Kidney tubule cell (primary cell): ENCODE data around the gene PRKG2.
A peak's percentile ranks its signal among the peaks of the same experiment; 100 is the strongest.

ENCODE experiments used
- DNase-seq: peaks from one replicate; pipeline ENCODE4 v3.0.0-alpha.2; 2018; ENCODE audit warnings: low spot score

PRKG2 gene

GRCh38 chr4:81153714-81154323 is 61.2 kb downstream of the PRKG2 start:
- DNase-seq: peak; percentile 15

DNA sequence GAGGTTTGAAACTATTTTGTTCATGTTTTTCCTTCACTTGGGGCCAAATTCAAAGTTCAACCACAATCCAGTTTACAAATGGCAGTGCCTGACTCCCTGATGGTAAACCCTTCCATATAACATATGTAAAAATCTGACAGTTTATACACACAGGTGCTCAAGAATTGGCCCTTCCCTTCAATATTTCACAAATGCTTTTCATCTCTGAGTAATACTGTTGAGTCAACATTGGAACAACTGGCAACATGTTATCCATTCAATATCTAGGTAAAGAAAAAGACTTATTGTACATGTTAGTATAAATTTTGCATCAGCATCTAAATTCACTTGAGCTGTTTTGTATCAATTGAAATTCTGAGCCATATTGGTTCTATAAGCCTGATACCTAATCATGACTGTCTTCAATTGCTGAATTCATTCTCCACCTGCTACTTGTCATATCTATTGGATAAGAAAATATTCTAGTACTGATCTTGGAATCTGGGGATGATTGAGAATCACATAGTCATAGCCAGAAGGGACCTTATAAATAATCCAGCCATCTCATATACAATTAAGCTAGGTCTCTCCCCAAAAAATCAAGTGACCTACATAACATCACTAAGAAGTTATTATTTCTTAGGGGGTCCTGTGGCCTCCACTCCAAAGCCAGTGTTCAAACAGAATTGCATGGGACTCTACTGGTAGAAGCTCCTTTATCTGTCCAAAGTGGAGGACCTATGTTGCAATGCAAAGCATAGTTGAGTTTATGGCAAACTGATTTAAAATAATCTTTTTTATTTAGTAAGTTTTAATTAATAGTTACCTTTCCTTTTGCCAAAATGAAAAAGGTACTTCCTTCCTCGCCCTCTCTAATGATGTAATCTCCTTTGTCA is 61.9 kb downstream of the PRKG2 start:
- no peak for DNase-seq

DNA sequence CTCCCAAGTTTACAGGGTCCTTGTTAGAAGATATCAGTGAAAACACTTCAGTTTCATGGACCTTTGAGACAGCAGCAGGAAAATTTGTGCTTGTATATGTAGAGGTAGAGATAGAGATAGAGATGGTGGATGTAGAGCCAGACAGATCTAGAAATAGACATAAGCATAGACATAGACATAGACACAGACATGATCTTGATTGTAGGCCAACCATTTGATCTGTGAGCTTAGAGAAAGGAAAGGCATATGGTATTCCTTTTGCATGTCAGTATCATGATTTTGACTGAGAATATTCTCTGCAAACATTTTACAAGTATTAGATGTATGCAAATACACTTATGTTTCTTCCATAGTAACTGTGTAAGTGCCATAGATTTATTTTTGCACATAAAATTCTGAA is 65.0 kb downstream of the PRKG2 start:
- no peak for DNase-seq

DNA sequence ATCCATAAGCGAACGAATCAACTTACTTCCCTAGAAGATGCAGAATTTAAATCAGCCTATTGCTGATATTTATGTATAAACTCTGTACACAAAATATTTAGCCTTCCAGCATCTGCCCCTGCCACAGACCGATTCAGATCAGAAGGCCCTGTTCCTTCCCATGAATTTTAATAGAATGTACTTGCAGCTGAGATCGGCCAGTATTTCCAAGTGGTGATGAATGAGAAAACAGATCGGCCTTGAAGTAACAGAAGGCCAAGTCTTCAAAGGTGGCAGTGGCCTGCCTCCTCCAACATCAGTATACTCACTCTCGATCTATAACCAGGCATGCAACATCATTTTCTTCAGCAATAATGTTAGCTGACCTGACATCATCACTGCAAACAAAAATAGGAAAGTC is 66.4 kb downstream of the PRKG2 start:
- no peak for DNase-seq

DNA sequence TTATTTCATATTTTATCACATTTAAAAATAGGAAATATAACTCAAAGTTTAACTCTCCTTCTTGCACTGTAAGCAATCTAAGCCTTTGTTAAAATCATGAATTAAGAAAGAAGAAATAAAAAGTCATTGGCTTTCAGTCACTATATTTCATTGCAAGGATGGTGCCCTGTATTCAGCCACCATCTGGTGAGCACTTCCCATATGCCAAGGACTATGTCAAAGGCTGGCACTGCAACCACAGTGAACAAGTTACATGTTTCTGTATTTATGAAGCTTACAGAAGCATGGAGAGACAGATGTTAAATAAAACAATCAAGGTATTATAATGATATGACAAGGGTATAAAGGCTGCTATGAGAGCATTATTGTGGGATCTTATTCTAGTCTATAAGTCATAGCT is 68.6 kb downstream of the PRKG2 start:
- DNase-seq: no peak

- DNase-seq: no peak
Observed at GRCh38 chr4:81143183-81143582, 71.8 kb downstream of the PRKG2 start.

DNA sequence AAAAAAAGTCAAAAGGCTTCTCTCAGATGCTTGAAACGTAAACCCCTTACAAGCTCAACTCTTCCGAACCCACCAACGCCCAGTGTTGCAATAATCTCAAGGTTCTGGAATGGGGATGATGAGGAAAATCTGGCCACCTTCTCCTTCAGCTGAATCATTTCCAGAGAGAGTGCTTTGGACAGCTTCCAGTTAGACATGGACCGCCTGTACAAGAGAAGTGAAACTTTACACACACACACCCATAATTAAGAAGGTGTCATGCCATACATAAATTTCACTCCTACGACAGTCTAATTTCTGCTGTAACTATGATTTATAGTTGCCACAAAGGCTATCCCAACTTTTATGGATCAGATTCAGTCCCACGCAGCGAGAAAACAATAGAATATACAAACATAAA is 72.3 kb downstream of the PRKG2 start:
- DNase-seq: no peak

DNA sequence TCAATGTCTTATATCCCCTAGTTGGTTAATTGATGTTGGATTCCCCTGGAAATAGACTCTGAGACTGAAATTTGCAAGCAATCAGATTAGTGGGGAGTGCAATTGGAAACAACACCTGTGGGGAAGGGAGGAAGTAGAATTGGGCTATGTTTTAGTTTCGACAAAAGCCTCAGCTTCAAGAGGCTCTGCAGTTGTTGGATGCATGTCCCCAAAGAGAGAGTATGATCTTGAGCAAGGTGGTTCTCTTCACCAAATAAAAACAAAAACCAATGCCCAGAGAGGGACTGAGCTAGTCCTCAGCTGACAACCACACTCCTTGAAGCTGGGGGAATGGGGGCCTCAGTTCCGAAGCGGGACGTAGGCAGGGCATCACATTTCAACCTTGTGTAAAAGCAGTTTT is 77.1 kb downstream of the PRKG2 start:
- DNase-seq: no peak

DNA sequence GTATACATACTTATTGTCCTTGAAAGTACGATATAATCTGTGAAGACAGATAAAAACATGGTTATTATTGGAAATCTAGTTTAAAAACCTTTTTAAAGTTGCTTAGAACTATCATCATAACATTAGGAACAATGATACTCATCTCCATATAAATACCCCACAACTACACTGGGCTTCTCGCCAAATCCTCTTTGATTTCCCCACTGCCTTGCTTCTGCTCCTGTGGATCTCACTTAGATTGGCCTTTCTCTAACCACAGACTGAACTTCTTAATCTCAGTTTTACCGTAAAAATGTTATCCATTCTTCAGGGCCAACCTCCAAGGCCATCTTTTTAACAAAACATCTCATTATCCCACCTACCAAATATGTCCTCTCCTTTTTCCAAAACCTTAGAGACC is 77.6 kb downstream of the PRKG2 start:
- no peak for DNase-seq

DNA sequence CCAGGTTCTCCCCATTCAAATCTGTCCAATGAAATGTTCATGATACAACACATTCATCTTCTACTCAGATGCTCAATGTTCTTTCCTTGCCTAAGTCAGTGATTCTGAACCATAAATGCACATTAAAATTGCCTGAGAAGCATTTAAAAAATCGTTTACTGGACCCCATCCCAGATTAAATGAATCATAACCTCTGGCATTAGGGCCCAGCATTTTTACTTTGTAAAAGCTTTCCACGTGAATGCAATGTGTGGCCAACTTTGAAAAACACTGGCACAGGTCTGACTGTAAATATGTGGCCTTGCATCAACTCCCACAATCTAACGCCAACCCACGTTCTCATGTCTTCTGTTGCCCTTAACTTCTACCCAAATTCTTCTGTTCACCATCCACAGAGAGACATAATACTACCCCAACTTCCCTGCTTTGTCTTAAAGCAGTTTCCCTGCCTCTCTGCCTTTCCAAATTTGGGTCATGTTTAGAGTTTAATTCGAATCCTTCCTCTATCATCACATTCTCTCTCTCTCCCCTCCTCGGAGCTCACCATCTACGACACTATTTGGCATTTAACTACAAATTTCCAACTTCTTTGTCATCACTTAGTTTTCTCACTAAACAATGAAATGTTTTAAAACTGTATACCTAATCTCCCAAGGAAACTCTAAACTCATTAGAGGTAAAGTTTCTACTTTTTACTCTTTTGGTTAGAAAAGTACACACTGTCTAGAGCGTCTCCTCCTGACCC is 78.7 kb downstream of the PRKG2 start:
- DNase-seq: no peak

- DNase-seq: no peak
Observed at GRCh38 chr4:81135501-81135900, 79.5 kb downstream of the PRKG2 start.

DNA sequence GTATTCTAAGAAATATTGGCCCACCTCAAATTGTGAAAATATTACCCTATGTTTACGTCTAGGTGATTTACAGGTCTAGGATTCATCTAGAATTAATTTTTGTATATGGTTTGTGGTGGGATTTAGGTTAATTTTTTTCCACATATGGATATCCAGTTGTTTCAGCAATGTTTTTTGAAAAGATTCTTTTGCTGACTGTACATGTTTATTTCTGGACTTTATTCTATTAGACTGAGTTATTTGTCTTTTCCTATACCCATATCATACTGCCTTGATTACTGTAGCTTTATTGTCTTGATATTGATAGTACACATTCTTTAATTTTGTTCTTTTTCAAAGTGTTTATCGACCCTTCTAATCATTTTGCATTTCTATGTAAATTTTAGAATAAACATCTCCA is 83.5 kb downstream of the PRKG2 start:
- DNase-seq: no peak

DNA sequence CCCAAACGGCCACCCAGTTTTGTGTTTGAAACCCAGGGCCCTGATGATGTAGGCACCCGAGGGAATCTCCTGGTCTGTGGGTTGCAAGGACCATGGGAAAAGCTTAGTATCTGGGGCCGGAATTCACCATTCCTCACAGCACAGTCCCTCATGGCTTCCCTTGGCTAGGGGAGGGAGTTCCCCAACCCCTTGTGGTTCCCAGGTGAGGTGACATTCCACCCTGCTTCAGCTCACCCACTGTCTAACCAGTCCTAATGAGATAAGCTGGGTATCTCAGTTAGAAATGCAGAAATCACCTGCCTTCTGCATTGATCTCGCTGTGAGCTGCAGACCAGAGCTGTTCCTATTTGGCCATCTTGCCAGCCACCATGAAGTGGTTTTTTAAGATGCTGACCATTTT is 84.0 kb downstream of the PRKG2 start:
- DNase-seq: no peak

DNA sequence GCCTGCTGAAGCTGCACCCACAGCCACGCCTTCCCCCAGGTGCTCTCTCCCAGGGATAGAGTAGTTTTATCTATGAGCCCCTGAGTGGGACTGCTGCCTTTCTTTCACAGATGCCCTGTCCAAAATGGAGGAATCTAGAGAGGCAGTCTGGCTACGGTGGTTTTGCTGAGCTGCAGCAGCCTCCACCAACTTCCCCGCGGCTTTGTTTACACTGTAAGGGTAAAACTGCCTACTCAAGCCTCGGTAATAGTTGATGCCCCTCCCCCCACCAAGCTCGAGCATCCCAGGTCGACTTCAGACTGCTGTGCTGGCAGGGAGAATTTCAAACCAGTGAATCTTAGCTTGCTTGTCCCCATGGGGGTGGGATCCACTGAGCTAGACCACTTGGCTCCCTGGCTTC is 84.5 kb downstream of the PRKG2 start:
- DNase-seq: no peak

GRCh38 chr4:81120055-81120454 is 95.0 kb downstream of the PRKG2 start:
- no peak for DNase-seq

DNA sequence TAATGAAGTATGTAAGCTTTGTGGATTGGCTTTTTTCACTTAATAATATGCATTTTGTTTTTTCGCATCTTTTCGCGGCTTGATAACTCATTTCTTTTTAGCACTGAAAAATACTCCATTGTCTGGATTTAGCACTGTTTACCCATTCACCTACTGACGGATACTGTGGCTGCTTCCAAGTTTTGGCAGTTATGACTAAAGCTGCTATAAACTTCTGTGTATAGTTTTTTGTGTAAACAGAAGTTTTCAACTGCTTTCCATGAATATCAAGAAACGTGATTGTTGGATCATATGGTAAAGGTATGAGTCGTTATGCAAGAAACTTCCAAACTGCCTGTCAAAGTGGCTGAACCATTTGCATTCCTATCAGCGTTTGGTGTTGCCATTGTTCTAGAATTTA is 96.9 kb downstream of the PRKG2 start:
- DNase-seq: no peak

DNA sequence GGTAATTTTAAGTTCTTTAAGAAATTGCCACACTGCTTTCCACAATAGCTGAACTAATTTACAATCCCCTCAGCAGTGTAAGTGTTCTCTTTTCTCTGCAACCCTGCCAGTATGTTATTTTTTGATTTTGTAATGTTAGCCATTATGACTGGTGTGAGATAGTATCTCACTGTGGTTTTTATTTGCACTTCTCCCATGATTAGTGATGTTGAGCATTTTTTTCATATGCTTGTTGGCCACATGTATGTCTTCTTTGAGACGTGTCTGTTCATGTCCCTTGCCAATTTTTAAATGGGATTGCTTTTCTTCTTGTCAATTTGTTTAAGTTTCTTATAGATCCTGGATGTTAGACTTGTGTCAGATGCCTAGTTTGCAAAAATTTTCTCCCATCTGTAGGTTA is 98.5 kb downstream of the PRKG2 start:
- no peak for DNase-seq

DNA sequence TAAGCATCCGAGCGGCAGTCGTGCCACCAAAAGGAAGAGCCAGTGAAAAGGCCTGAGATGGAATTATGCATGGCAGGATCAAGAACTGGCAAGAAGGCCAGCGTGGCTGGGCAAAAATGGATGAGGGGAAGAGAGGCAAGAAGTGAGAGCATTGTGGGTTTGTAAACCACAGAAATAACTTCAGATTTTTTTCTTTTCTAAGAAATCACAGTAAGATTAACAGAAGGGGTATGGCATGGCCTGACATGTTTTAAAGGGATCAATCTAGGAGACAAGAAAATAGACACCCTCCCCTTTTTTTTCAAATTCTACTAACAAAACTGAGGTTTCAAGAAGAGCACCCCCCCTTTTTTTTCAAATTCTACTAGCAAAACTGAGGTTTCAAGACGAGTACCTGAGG is 102.0 kb downstream of the PRKG2 start:
- DNase-seq: no peak

GRCh38 chr4:81109356-81109755 is 105.7 kb downstream of the PRKG2 start:
- DNase-seq: no peak

GRCh38 chr4:81106150-81106549 is 108.9 kb downstream of the PRKG2 start:
- DNase-seq: peak; percentile 15

- DNase-seq: no peak
Observed at GRCh38 chr4:81102107-81102506, 112.9 kb downstream of the PRKG2 start.

- no peak for DNase-seq
Observed at GRCh38 chr4:81096566-81096965, 118.5 kb downstream of the PRKG2 start.

GRCh38 chr4:81095389-81095788 is 119.6 kb downstream of the PRKG2 start:
- no peak for DNase-seq
